HepG2 (cell line): Measurements from ENCODE around the gene MED15. TPM values are rescaled to one million over a fixed set of nuclear protein-coding genes. Genes with fewer than 3 reads are reported as not detected.

Experiments
- DMAP1 ChIP-seq: IDR thresholded peaks from 2 replicates; pipeline ENCODE4 v1.6.1; 2016
- DZIP1 ChIP-seq: sonication (generic); formaldehyde crosslinking; IDR thresholded peaks from 2 replicates; pipeline ENCODE4 v1.5.0; 2020; ENCODE audit warnings: mild to moderate bottlenecking, missing genetic modification reagents
- EEA1 ChIP-seq: sonication (generic); formaldehyde crosslinking; IDR thresholded peaks from 2 replicates; pipeline ENCODE4 v1.5.1; 2020; ENCODE audit warnings: mild to moderate bottlenecking, missing genetic modification reagents, borderline replicate concordance
- FOXK2 ChIP-seq: fragments of 450-650 bp; IDR thresholded peaks from 2 replicates; pipeline ENCODE4 v1.6.1; 2016
- GTF2F1 ChIP-seq: fragments of 150-350 bp; IDR thresholded peaks from 2 replicates; pipeline ENCODE4 v1.6.1; 2014; ENCODE audit warnings: low read length
- HNF1B ChIP-seq: sonication (generic); formaldehyde crosslinking; IDR thresholded peaks from 2 replicates; pipeline ENCODE4 v1.5.1; 2020; ENCODE audit warnings: mild to moderate bottlenecking, moderate library complexity, missing genetic modification reagents
- HOXA3 ChIP-seq: sonication (generic); formaldehyde crosslinking; IDR thresholded peaks from 2 replicates; pipeline ENCODE4 v1.5.0; 2020; ENCODE audit warnings: missing genetic modification reagents
- NCOA1 ChIP-seq: sonication (generic); formaldehyde crosslinking; IDR thresholded peaks from 2 replicates; pipeline ENCODE4 v1.9.0; 2021; ENCODE audit warnings: missing genetic modification reagents
- NFIC ChIP-seq: IDR thresholded peaks from 2 replicates; pipeline ENCODE4 v1.6.1; 2012; ENCODE audit warnings: mild to moderate bottlenecking, low read length, inconsistent platforms
- PCBP1 ChIP-seq: fragments of 200-400 bp; formaldehyde crosslinking; IDR thresholded peaks from 2 replicates; pipeline ENCODE4 v1.6.1; 2017; ENCODE audit warnings: mild to moderate bottlenecking, low read depth, low read length, borderline replicate concordance
- POLR2A ChIP-seq, 2 experiments: IDR thresholded peaks; 2 replicates each; pipeline ENCODE4 v1.6.1; 2011; ENCODE audit warnings: low read depth in 2 of 2, low read length in 2 of 2, mild to moderate bottlenecking in 1 of 2, moderate library complexity in 1 of 2; ENCODE audit not compliant: insufficient read depth in 1 of 2
- SKIL ChIP-seq: sonication (generic); formaldehyde crosslinking; IDR thresholded peaks from 2 replicates; pipeline ENCODE4 v1.8.0; 2022; ENCODE audit warnings: missing genetic modification reagents, mild to moderate bottlenecking, moderate library complexity, borderline replicate concordance
- ZBTB49 ChIP-seq: sonication (generic); formaldehyde crosslinking; IDR thresholded peaks from 2 replicates; pipeline ENCODE4 v1.4.0; 2020; ENCODE audit warnings: missing genetic modification reagents, borderline replicate concordance
- ZNF143 ChIP-seq: sonication (generic); formaldehyde crosslinking; IDR thresholded peaks from 2 replicates; pipeline ENCODE4 v1.4.0; 2020; ENCODE audit warnings: missing genetic modification reagents
- ZNF383 ChIP-seq: sonication (generic); formaldehyde crosslinking; IDR thresholded peaks from 2 replicates; pipeline ENCODE4 v1.4.0; 2020; ENCODE audit warnings: missing genetic modification reagents, mild to moderate bottlenecking, borderline replicate concordance
- ZSCAN22 ChIP-seq: sonication (generic); formaldehyde crosslinking; IDR thresholded peaks from 2 replicates; pipeline ENCODE4 v1.4.0; 2020; ENCODE audit warnings: mild to moderate bottlenecking, missing genetic modification reagents
- ZSCAN30 ChIP-seq: sonication (generic); formaldehyde crosslinking; IDR thresholded peaks from 2 replicates; pipeline ENCODE4 v1.5.0; 2020; ENCODE audit warnings: mild to moderate bottlenecking, missing genetic modification reagents
- polyA plus RNA-seq, 8 experiments: library from polyadenylated mRNA; depleted of rRNA in 3 of 8; stranded (reverse) in 7 of 8; unstranded in 1 of 8; fragments of >200 nt; fragmentation: Illumina TruSeq in 4 of 8; extraction: Trizol in 4 of 8; gene quantifications; 2 replicates each; pipeline versions ENCODE4 v1.2.1 to v1.2.3, GENCODE V29; 2011 to 2016; ENCODE audit warnings: low read depth in 4 of 8, missing spikeins in 1 of 8, mixed read lengths in 1 of 8; ENCODE audit not compliant: insufficient read depth in 1 of 8
- total RNA-seq, 5 experiments: library from RNA; depleted of rRNA; stranded (reverse); fragments of >200 nt; fragmentation: Illumina TruSeq; extraction: Trizol; gene quantifications; 2 replicates each; pipeline ENCODE4 v1.2.3, GENCODE V29; 2016; ENCODE audit warnings: low read depth in 1 of 5
- TF ChIP-seq, protein P1 (sequence below): sonication (generic); formaldehyde crosslinking; IDR thresholded peaks from 2 replicates; pipeline ENCODE4 v1.4.0; 2020; ENCODE audit warnings: missing genetic modification reagents

The MED15 gene
- total and polyA plus RNA-seq, 2 of the 13 experiments (the other 11 are each of a cell fraction or from before 2014, with no cell fraction given), result 14.3 to 27.0 TPM

DNA sequence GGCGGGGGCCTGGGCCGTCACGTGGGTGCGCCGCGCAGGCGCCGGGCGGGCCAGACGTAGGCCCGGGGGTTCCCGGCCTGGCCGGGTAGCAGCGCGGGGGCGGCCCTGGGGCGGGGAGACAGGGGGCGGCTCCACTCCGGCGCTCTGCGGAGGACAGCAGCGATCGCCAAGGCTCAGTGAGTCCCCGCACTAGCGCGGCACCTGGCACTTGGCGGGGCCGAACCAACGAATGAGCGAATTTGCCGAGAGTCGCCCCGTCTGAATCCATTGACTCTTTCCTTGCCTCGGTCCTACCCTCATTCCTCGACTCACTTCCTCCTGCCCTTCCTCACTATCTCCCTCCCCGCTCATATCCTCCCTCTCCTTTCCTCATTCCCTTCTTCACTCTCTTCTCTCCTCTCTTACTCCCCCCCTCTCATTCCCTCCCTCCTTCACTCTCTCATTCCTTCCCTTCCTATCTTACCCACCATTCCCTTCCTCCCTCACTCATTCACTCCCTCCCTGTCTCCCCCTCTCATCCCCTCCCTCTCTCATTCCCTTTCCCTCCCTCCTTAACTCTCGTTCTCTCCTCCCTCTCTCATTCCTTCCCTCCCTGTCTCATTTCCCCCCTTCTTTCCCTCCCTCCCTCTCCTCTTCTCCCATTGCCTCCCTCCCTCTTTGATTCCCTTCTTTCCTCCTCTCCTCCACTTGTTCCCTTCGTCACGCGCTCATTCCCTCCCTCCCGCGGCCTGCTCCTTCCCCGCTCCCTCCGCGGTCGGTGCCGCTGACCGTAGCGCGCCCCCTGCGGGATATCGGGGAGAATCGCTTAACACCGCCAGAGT lies 11.3 kb upstream of the MED15 start (continued):
- no peak for TF ChIP-seq DZIP1 (CRISPR knock-in tag)
- TF ChIP-seq ZBTB49 (CRISPR knock-in tag), result no peak
- TF ChIP-seq ZSCAN22 (CRISPR knock-in tag), result peak; percentile 41; the same call in 1 of the 2 replicates
- TF ChIP-seq DMAP1, result peak; percentile 64; the same call in 1 of the 2 replicates
- no peak for TF ChIP-seq ZNF383 (CRISPR knock-in tag)
- 0 out of 2 replicates have a peak, but pooled peaks have one; percentile 37 for TF ChIP-seq PCBP1
- TF ChIP-seq HOXA3, result peak; percentile 64; the same call in 1 of the 2 replicates
- no peak for TF ChIP-seq GTF2F1
- TF ChIP-seq, protein P1, sequence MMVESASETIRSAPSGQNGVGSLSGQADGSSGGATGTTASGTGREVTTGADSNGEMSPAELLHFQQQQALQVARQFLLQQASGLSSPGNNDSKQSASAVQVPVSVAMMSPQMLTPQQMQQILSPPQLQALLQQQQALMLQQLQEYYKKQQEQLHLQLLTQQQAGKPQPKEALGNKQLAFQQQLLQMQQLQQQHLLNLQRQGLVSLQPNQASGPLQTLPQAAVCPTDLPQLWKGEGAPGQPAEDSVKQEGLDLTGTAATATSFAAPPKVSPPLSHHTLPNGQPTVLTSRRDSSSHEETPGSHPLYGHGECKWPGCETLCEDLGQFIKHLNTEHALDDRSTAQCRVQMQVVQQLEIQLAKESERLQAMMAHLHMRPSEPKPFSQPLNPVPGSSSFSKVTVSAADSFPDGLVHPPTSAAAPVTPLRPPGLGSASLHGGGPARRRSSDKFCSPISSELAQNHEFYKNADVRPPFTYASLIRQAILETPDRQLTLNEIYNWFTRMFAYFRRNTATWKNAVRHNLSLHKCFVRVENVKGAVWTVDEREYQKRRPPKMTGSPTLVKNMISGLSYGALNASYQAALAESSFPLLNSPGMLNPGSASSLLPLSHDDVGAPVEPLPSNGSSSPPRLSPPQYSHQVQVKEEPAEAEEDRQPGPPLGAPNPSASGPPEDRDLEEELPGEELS (CRISPR knock-in tag), result no peak
- peak; percentile 48; the same call in 1 of the 2 replicates for TF ChIP-seq HNF1B (CRISPR knock-in tag)
- no peak for TF ChIP-seq FOXK2
- TF ChIP-seq ZSCAN30, result 0 out of 2 replicates have a peak, but pooled peaks have one; percentile 81
- peak; percentile 85 to 87 for TF ChIP-seq POLR2A (IDR thresholded peaks at IDR 0.05; ENCODE audit: insufficient read depth in 1 of 2, low read depth in 2 of 2, low read length in 2 of 2)
- peak; percentile 44; the same call in 1 of the 2 replicates for TF ChIP-seq SKIL (CRISPR knock-in tag)
- TF ChIP-seq ZNF143 (CRISPR knock-in tag), result 0 out of 2 replicates have a peak, but pooled peaks have one; percentile 4
- TF ChIP-seq NCOA1 (CRISPR knock-in tag), result 0 out of 2 replicates have a peak, but pooled peaks have one; percentile 57
- 0 out of 2 replicates have a peak, but pooled peaks have one; percentile 1 for TF ChIP-seq EEA1 (CRISPR knock-in tag)
- TF ChIP-seq NFIC, result no peak
